ENCODE data around the gene STAT2.

The STAT2 gene

DNA sequence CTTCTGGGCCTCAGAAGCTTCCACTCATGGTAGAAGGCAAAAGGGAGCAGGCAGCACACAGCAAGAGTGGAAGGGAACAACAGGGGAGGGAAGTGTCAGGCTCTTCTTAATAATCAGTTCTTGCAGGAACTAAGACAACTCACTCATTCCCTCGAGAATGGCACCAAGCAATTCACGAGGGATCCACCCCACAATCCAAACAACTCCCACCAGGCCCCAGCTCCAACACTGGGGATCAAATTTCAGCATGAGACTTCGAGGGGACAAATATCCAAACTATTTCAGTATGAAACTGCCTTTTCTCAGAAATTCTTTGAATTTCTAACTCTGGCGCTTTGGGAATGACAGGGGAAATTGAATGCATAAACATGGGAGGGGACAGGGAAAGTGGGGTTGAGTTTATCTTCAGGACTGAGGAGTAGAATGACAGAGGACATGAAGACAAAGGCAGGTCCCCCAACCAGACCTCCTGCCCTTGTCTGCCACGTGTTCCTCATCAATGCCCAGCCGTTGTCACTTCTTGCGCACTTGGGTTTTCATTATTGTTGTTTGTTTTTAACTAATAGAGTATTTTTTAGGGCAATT lies 27.3 kb upstream of the STAT2 start:
- no peak overlapping the region for H3K4me3 ChIP-seq (ENCODE audit: low read length in 2 of 2)
- no peak overlapping the region for H3K27ac ChIP-seq (ENCODE audit: low read depth in 2 of 2, low read length in 2 of 2)
- no peak overlapping the region for H3K9ac ChIP-seq (ENCODE audit: low read depth in 1 of 2, low read length in 2 of 2)
- no peaks in the 10 kb centered on the region for H3K4me1 ChIP-seq (ENCODE audit: control insufficient read depth in 2 of 2, insufficient read depth in 2 of 2, low read length in 2 of 2)
- no peaks in the 10 kb centered on the region for H3K36me3 ChIP-seq (ENCODE audit: control insufficient read depth in 2 of 2, insufficient read depth in 2 of 2, low read length in 2 of 2)
- no peaks in the 10 kb centered on the region for H3K9me3 ChIP-seq (ENCODE audit: control insufficient read depth in 2 of 2, low read length in 2 of 2)
- no peaks in the 10 kb centered on the region for H3K27me3 ChIP-seq (ENCODE audit: control insufficient read depth in 2 of 2, insufficient read depth in 2 of 2, low read length in 2 of 2)

DNA sequence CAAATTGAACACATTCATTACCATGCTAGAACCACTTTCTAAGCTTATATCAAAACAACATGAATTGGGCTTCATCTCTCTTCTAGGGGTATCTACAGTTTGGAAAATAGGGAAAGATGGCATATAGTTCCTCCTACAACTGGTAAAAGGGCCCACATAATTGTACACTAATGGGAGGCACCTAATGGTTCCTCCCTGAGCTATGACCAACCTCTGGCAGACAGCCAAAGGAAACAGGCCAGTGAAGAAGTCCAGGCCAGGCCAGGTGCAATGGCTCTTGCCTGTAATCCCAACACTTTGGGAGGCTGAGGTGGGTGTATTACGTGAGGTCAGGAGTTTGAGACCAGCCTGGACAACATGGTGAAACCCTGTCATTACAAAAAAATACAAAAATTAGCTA lies 26.0 kb upstream of the STAT2 start:
- Histone ChIP-seq H3K36me3 (ENCODE audit: control insufficient read depth in 2 of 2, insufficient read depth in 2 of 2, low read length in 2 of 2) (no peaks in the 10 kb centered on the region), H3K27ac (ENCODE audit: low read depth in 2 of 2, low read length in 2 of 2) (no peak overlapping the region), H3K27me3 (ENCODE audit: control insufficient read depth in 2 of 2, insufficient read depth in 2 of 2, low read length in 2 of 2) (no peaks in the 10 kb centered on the region), H3K4me3 (ENCODE audit: low read length in 2 of 2) (no peak overlapping the region), H3K9ac (ENCODE audit: low read depth in 1 of 2, low read length in 2 of 2) (no peak overlapping the region), H3K4me1 (ENCODE audit: control insufficient read depth in 2 of 2, insufficient read depth in 2 of 2, low read length in 2 of 2) (no peaks in the 10 kb centered on the region), H3K9me3 (ENCODE audit: control insufficient read depth in 2 of 2, low read length in 2 of 2) (no peaks in the 10 kb centered on the region)

DNA sequence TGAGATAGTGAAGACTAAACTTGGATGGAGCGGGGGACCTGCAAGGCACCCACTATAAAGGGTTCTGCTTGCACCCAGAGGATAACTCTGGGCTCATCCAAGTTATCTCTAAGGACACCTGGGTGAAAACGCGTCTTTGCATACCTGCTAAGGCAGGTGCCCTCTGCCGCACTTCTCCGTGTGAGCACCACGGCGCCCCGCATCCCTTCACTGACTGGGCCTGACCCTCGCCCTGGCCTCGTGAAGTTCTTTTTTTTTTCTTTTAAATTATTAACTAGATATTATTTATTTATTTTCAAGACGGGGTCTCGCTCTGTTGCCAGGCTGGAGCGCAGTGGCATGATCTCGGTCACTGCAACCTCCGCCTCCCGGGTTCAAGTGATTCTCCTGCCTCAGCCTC lies 22.7 kb upstream of the STAT2 start:
- Histone ChIP-seq H3K9ac (ENCODE audit: low read depth in 1 of 2, low read length in 2 of 2) (no peak overlapping the region), H3K4me3 (ENCODE audit: low read length in 2 of 2) (no peak overlapping the region), H3K36me3 (ENCODE audit: control insufficient read depth in 2 of 2, insufficient read depth in 2 of 2, low read length in 2 of 2) (no peaks in the 10 kb centered on the region), H3K27ac (ENCODE audit: low read depth in 2 of 2, low read length in 2 of 2) (no peak overlapping the region), H3K4me1 (ENCODE audit: control insufficient read depth in 2 of 2, insufficient read depth in 2 of 2, low read length in 2 of 2) (no peaks in the 10 kb centered on the region), H3K27me3 (ENCODE audit: control insufficient read depth in 2 of 2, insufficient read depth in 2 of 2, low read length in 2 of 2) (no peaks in the 10 kb centered on the region), H3K9me3 (ENCODE audit: control insufficient read depth in 2 of 2, low read length in 2 of 2) (no peaks in the 10 kb centered on the region)

DNA sequence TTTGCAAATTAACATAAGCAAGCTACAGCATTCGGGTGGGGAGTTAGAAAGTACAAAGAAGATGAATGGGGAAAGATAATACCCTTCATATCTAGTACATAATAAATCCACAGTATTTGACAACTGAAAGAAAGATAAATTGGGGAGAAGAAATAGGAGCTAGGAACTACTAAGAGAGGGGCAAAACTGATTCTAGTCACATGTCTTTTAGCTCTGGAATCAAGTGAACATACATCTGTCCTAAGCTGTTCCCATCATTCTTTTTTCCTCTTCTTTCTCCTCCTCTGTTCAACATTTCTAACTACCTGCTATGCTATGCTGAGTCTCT lies 18.0 kb upstream of the STAT2 start:
- no peak overlapping the region for H3K4me3 ChIP-seq (ENCODE audit: low read length in 2 of 2)
- H3K9ac ChIP-seq (ENCODE audit: low read depth in 1 of 2, low read length in 2 of 2), result no peak overlapping the region
- H3K27me3 ChIP-seq (ENCODE audit: control insufficient read depth in 2 of 2, insufficient read depth in 2 of 2, low read length in 2 of 2), result no peaks in the 10 kb centered on the region
- H3K4me1 ChIP-seq (ENCODE audit: control insufficient read depth in 2 of 2, insufficient read depth in 2 of 2, low read length in 2 of 2), result peaks cover 0 to 2% of the 10 kb centered on the region in 2 donors
- no peaks in the 10 kb centered on the region for H3K9me3 ChIP-seq (ENCODE audit: control insufficient read depth in 2 of 2, low read length in 2 of 2)
- no peak overlapping the region for H3K27ac ChIP-seq (ENCODE audit: low read depth in 2 of 2, low read length in 2 of 2)
- no peaks in the 10 kb centered on the region for H3K36me3 ChIP-seq (ENCODE audit: control insufficient read depth in 2 of 2, insufficient read depth in 2 of 2, low read length in 2 of 2)

DNA sequence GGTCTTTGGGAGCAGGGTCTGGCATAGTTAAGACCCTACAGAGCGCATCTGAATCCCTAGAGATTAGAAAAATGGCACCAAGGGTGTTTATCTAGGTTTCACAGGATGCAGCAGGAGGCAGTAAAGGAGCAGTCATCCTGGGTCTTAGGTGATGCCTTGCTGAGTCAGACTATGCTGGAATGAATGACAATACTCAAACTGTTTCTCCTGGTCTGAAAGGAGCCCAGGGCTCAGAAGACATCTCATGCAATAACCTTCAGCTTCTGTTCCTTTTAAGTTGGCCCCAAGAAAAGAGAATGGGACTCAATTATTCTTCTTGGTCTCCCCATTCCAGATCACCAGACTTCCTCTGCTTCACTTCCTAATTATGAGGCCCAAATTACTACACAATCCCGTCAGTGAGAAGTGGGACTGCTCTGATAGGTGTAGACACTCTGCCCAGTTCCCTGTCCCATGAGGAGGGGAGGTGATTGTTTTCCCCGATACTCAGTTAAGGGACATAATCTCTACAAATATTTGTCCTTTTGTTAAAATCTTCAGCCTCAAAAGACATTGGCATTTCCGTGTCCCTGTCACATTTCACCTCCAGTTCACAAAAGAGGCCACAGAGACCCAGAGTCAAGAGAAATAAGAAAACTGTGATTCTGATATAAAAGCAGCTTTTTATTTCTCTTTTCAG lies 17.5 kb upstream of the STAT2 start:
- Histone ChIP-seq H3K27ac (ENCODE audit: low read depth in 2 of 2, low read length in 2 of 2) (no peak overlapping the region), H3K27me3 (ENCODE audit: control insufficient read depth in 2 of 2, insufficient read depth in 2 of 2, low read length in 2 of 2) (no peaks in the 10 kb centered on the region), H3K4me3 (ENCODE audit: low read length in 2 of 2) (no peak overlapping the region), H3K9me3 (ENCODE audit: control insufficient read depth in 2 of 2, low read length in 2 of 2) (no peaks in the 10 kb centered on the region), H3K9ac (ENCODE audit: low read depth in 1 of 2, low read length in 2 of 2) (no peak overlapping the region), H3K4me1 (ENCODE audit: control insufficient read depth in 2 of 2, insufficient read depth in 2 of 2, low read length in 2 of 2) (peaks cover 0 to 2% of the 10 kb centered on the region in 2 donors), H3K36me3 (ENCODE audit: control insufficient read depth in 2 of 2, insufficient read depth in 2 of 2, low read length in 2 of 2) (no peaks in the 10 kb centered on the region)

DNA sequence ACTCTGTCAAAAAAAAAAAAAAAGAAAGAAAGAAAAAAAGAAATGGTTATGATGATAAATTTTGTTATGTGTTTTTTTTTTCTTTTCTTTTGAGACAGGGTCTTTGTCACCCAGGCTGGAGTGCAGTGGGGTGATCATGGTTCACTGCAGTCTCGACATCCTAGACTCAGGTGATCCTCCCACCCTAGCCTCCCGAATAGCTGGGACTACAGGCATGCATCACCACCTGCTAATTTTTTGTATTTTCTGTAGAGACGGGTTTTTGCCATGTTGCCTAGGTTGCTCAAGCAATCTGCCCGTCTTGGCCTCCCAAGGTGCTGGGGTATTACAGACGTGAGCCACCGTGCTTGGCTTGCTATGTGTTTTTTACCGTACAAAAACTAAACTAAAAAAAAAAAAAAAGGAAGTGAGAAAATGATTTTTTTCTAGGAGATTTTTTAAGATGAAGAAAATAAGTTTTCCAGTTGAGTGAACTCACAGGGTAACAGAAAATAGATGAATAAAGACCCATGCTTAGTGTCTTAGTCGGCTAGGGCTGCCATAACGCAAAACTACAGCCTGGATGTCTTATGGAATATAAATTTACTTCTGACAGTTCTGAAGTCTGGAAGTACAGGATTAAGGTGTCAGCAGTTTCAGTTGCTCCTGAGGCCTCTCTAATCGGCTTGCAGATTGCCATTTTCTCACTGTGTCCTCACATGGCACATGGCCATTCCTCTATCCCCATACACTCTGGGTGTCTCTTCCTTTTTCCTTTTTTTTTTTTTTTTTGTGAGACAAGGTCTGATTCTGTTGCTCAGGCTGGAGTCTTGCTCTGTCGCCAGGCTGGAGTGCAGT lies 15.9 kb upstream of the STAT2 start:
- H3K27ac ChIP-seq (ENCODE audit: low read depth in 2 of 2, low read length in 2 of 2), result no peak overlapping the region
- H3K36me3 ChIP-seq (ENCODE audit: control insufficient read depth in 2 of 2, insufficient read depth in 2 of 2, low read length in 2 of 2), result no peaks in the 10 kb centered on the region
- no peak overlapping the region for H3K4me3 ChIP-seq (ENCODE audit: low read length in 2 of 2)
- H3K27me3 ChIP-seq (ENCODE audit: control insufficient read depth in 2 of 2, insufficient read depth in 2 of 2, low read length in 2 of 2), result no peaks in the 10 kb centered on the region
- H3K4me1 ChIP-seq (ENCODE audit: control insufficient read depth in 2 of 2, insufficient read depth in 2 of 2, low read length in 2 of 2), result peaks cover 0 to 2% of the 10 kb centered on the region in 2 donors
- no peak overlapping the region for H3K9ac ChIP-seq (ENCODE audit: low read depth in 1 of 2, low read length in 2 of 2)
- H3K9me3 ChIP-seq (ENCODE audit: control insufficient read depth in 2 of 2, low read length in 2 of 2), result no peaks in the 10 kb centered on the region

DNA sequence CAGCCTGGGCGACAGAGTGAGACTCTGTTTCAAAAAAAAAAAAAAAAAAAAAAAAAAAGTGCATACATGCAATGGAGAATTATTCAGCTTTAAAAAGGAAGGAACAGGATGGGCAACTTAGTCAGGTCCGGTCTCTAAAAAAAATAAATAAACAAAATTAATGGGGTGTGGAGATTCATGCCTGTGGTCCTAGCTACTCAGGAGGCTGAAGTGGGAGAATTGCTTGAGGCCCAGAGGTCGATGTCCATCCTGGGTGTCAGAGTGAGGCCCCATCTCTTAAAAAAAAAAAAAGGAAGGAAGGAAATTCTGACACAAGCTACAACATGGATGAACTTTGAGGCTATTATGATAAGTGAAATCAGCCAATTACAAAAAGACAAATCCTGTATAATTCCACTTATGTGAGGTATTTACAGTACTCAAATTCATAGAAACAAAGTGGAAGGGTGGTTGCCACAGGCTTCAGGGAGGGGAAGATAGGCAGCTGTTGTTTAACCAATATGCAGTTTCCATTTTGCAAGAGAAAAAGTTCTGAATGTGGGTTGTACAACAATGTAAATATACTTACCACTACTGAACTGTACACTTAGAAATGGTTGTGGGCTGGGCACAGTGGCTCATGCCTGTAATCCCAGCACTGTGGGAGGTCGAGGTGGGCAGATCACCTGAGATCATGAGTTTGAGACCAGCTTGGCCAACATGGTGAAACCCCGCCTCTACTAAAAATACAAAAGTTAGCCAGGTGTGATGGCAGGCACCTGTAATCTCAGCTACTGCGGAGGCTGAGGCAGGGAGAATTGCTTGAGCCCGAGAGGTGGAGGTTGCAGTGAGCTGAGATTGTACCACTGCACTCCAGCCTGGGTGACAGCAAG lies 15.1 kb upstream of the STAT2 start:
- H3K4me1 ChIP-seq (ENCODE audit: control insufficient read depth in 2 of 2, insufficient read depth in 2 of 2, low read length in 2 of 2), result peaks cover 0 to 2% of the 10 kb centered on the region in 2 donors
- H3K9me3 ChIP-seq (ENCODE audit: control insufficient read depth in 2 of 2, low read length in 2 of 2), result no peaks in the 10 kb centered on the region
- H3K9ac ChIP-seq (ENCODE audit: low read depth in 1 of 2, low read length in 2 of 2), result no peak overlapping the region
- H3K36me3 ChIP-seq (ENCODE audit: control insufficient read depth in 2 of 2, insufficient read depth in 2 of 2, low read length in 2 of 2), result no peaks in the 10 kb centered on the region
- no peaks in the 10 kb centered on the region for H3K27me3 ChIP-seq (ENCODE audit: control insufficient read depth in 2 of 2, insufficient read depth in 2 of 2, low read length in 2 of 2)
- H3K4me3 ChIP-seq (ENCODE audit: low read length in 2 of 2), result no peak overlapping the region
- peak overlapping the region in 1 of 2 donors; percentile 10 for H3K27ac ChIP-seq (ENCODE audit: low read depth in 2 of 2, low read length in 2 of 2)

DNA sequence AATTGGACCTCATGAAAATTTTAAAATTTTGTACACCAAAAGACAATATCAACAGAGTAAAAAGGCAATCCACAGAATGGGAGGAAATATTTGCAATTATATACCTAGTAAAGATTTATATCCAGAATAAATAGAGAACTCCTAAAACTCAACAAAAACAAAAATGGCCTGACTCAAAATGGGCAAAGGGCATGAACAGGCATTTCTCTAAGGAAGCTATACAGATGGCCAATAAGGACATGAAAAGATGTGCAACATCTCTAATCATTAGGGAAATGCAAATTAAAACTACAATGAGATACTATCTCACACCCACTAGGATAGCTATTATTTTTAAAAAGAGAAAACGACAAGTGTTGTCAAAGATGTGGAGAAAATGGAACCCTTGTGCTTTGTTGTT lies 13.6 kb upstream of the STAT2 start:
- Histone ChIP-seq H3K27ac (ENCODE audit: low read depth in 2 of 2, low read length in 2 of 2) (no peak overlapping the region), H3K4me3 (ENCODE audit: low read length in 2 of 2) (no peak overlapping the region), H3K27me3 (ENCODE audit: control insufficient read depth in 2 of 2, insufficient read depth in 2 of 2, low read length in 2 of 2) (no peaks in the 10 kb centered on the region), H3K4me1 (ENCODE audit: control insufficient read depth in 2 of 2, insufficient read depth in 2 of 2, low read length in 2 of 2) (peaks cover 0 to 2% of the 10 kb centered on the region in 2 donors), H3K36me3 (ENCODE audit: control insufficient read depth in 2 of 2, insufficient read depth in 2 of 2, low read length in 2 of 2) (no peaks in the 10 kb centered on the region), H3K9me3 (ENCODE audit: control insufficient read depth in 2 of 2, low read length in 2 of 2) (no peaks in the 10 kb centered on the region), H3K9ac (ENCODE audit: low read depth in 1 of 2, low read length in 2 of 2) (no peak overlapping the region)

DNA sequence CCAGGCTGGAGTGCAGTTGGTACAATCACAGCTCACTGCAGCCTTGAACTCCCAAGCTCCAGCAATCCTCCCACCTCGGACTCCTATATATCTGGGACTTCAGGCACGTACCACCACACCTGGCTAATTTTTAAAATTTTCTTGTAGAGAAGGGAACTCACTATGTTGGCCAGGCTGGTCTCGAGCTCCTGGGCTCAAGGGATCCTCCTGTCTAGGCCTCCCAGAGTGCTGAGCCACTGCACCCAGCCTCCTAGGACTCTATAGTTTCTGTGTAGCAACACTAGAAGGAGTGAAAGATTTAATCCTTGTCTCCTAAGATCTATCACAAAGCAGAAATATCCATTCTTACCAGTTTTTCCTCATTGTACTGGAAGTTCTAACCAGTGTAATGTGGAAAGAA lies 7.0 kb upstream of the STAT2 start:
- no peaks in the 10 kb centered on the region for H3K27me3 ChIP-seq (ENCODE audit: control insufficient read depth in 2 of 2, insufficient read depth in 2 of 2, low read length in 2 of 2)
- no peaks in the 10 kb centered on the region for H3K36me3 ChIP-seq (ENCODE audit: control insufficient read depth in 2 of 2, insufficient read depth in 2 of 2, low read length in 2 of 2)
- no peak overlapping the region for H3K4me3 ChIP-seq (ENCODE audit: low read length in 2 of 2)
- no peaks in the 10 kb centered on the region for H3K9me3 ChIP-seq (ENCODE audit: control insufficient read depth in 2 of 2, low read length in 2 of 2)
- no peak overlapping the region for H3K9ac ChIP-seq (ENCODE audit: low read depth in 1 of 2, low read length in 2 of 2)
- no peak overlapping the region for H3K27ac ChIP-seq (ENCODE audit: low read depth in 2 of 2, low read length in 2 of 2)
- H3K4me1 ChIP-seq (ENCODE audit: control insufficient read depth in 2 of 2, insufficient read depth in 2 of 2, low read length in 2 of 2), result no peaks in the 10 kb centered on the region
